Heart left ventricle (tissue), 16 donors: ENCODE measurements around the gene MYO7B. TPM values are rescaled to one million over a fixed set of nuclear protein-coding genes. Genes with fewer than 3 reads are reported as not detected.
"Not testable (repeated sequence)": the region's sequence is repeated elsewhere in the genome, so short reads cannot be mapped to it uniquely, and the experiment has no call there.

Experiments
- ATAC-seq, 4 donors: fragments of 200-7000 bp; cut with Tn5 transposase; one replicate each; pipeline ENCODE4 v1.9.1; 2020 to 2022; ENCODE audit warnings: moderate library complexity in 4 of 4, mild to moderate bottlenecking in 3 of 4, moderate number of reproducible peaks in 1 of 4
- DNase-seq, 5 donors: peaks; one replicate each; pipeline ENCODE4 v3.0.0-alpha.2; 2020
- H3K27ac ChIP-seq, 12 donors: fragments of 200-600 bp; sonication (generic) in 4 of 12; one replicate each; pipeline versions ENCODE4 v1.5.0 to v1.8.0; 2016 to 2022; ENCODE audit warnings: mild to moderate bottlenecking in 2 of 12
- H3K27me3 ChIP-seq, 9 donors: fragments of 200-600 bp; sonication (generic) in 2 of 9; one replicate each; pipeline versions ENCODE4 v1.5.1 to v1.8.0; 2016 to 2022; ENCODE audit warnings: mild to moderate bottlenecking in 3 of 9
- H3K36me3 ChIP-seq, 9 donors: fragments of 200-600 bp; sonication (generic) in 2 of 9; one replicate each; pipeline versions ENCODE4 v1.5.0 to v1.8.0; 2018 to 2022; ENCODE audit warnings: mild to moderate bottlenecking in 2 of 9
- H3K4me1 ChIP-seq, 12 donors: fragments of 200-600 bp; sonication (generic) in 4 of 12; one replicate each; pipeline versions ENCODE4 v1.5.0 to v1.8.0; 2016 to 2022; ENCODE audit warnings: mild to moderate bottlenecking in 3 of 12
- H3K4me3 ChIP-seq, 12 donors: fragments of 200-600 bp; sonication (generic) in 4 of 12; one replicate each; pipeline versions ENCODE4 v1.5.0 to v1.8.0; 2017 to 2022; ENCODE audit warnings: mild to moderate bottlenecking in 9 of 12, moderate library complexity in 4 of 12
- H3K9me3 ChIP-seq, 12 donors: fragments of 200-600 bp; sonication (generic) in 4 of 12; one replicate each; pipeline versions ENCODE4 v1.5.0 to v1.8.0; 2016 to 2022; ENCODE audit warnings: mild to moderate bottlenecking in 1 of 12
- POLR2A ChIP-seq, 2 donors: fragments of 450-650 bp; IDR thresholded peaks; one replicate each; pipeline ENCODE4 v1.6.1; 2017; ENCODE audit warnings: antibody characterized with exemption in 2 of 2, mild to moderate bottlenecking in 2 of 2, moderate library complexity in 2 of 2
- WGBS, 4 donors: extraction: QIAGEN DNeasy Blood & Tissue Kit in 2 of 4; methylation state at CpG; one replicate each; pipeline versions ENCODE4 v1.1.5 to v1.1.7; 2013 to 2018; 5-methylcytosine and 5-hydroxymethylcytosine counted together
- intact Hi-C, 10 donors: fragments of 100-400 bp; cut with DNase I; formaldehyde crosslinking; loops; one replicate each; pipeline versions ENCODE4 v1.11.1 to v1.14.2; 2022
- polyA plus RNA-seq, 2 donors: library from polyadenylated mRNA; stranded (reverse); fragments of 200-250 nt; gene quantifications; one replicate each; pipeline ENCODE4 v1.2.3, GENCODE V29; 2013
- total RNA-seq, 9 donors: library from RNA; depleted of rRNA in 2 of 9; stranded (reverse); fragments of >200 nt in 2 of 9; fragmentation: NEBNext Ultra II Directional in 3 of 9; extraction: Animal tissue kit (Norgen Biotek cat#: 25700) in 3 of 9; gene quantifications; one replicate each; pipeline versions ENCODE4 v1.1.0 to v1.2.4, GENCODE V29; 2016 to 2023
- TF ChIP-seq, protein P1 (sequence below), 12 donors: fragments of 200-600 bp; sonication (generic) in 4 of 12; IDR thresholded peaks; one replicate each; pipeline versions ENCODE4 v1.5.0 to v1.8.0; 2018 to 2022; ENCODE audit warnings: antibody characterized with exemption in 12 of 12, mild to moderate bottlenecking in 5 of 12
- donor health status: ischemic (EF 13 %, LVEDD 7.1; RV severe dilation, severe dysfunction).
- donor health status: healthy with polysubstance abuse.
- donor health status: DM: no; HTN: yes; CAD: no.
- donor health status: DM: no; HTN: no; CAD: no.
- donor health status: ischemic (EF 25% LVEDD 6.9; RV normal size, moderate dysfunction).
- donor health status: ischemic (EF 25% LVEDD 5.7; RV mildly dilated, moderate dysfunction).
- donor health status: healthy.
- donor health status: DM: yes; HTN: yes; CAD: no.
- donor health status: ischemic (EF 35%, LVEDD 5.7; RV mildly dilated, moderate dysfunction).
- donor health status: nonischemic (EF 11% LVEDD 7.7; RV severe dilation, severe dysfunction).
- donor health status: DM: yes; HTN: yes; CAD: no.
- donor health status: PGD.
- donor health status: ischemic (EF 29% LVEDD 5.4; RV normal size, mild dysfunction).
- donor health status: nonischemic (EF 23%, LVEDD 6.1; RV moderate dilation, normal function).

MYO7B gene
- total and polyA plus RNA-seq, 11 donors = 0.20 to 2.1 (median 0.90) TPM

DNA sequence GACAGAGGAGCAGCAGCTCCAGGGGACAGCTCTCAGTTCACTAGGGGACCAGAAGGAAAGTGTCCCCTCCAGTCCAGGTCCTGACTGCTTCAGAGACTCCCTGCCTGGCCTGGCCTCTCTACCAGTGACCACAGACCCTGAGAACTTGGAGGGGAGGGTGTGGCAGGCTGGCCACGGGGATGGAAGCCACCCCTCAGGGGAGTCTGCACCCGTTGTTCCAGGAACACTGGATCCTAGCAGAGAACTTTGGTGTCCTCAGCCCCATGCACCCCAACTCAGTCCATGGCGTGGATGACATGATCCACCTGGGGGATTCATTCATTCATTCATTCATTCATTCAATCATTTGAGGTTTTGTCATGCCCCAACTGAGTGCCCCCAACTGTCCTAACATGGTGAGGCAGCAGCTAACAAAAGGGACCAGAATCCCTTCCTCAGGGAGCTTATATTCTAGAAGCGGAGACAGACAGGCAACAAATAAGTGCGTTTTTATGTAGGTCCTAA, 31.9 kb downstream of the MYO7B start:
- H3K27ac ChIP-seq = no peak overlapping the region
- TF ChIP-seq POLR2A (IDR thresholded peaks at IDR 0.05) = no peak
- TF ChIP-seq, protein P1, sequence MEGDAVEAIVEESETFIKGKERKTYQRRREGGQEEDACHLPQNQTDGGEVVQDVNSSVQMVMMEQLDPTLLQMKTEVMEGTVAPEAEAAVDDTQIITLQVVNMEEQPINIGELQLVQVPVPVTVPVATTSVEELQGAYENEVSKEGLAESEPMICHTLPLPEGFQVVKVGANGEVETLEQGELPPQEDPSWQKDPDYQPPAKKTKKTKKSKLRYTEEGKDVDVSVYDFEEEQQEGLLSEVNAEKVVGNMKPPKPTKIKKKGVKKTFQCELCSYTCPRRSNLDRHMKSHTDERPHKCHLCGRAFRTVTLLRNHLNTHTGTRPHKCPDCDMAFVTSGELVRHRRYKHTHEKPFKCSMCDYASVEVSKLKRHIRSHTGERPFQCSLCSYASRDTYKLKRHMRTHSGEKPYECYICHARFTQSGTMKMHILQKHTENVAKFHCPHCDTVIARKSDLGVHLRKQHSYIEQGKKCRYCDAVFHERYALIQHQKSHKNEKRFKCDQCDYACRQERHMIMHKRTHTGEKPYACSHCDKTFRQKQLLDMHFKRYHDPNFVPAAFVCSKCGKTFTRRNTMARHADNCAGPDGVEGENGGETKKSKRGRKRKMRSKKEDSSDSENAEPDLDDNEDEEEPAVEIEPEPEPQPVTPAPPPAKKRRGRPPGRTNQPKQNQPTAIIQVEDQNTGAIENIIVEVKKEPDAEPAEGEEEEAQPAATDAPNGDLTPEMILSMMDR (IDR thresholded peaks at IDR 0.05) = no peak
- H3K36me3 ChIP-seq = no peaks in the 10 kb centered on the region
- no peaks in the 10 kb centered on the region for H3K27me3 ChIP-seq
- intact Hi-C loops = no loop called here
- H3K4me1 ChIP-seq = peaks cover 3 to 38% (median 22%) of the 10 kb centered on the region in 12 donors
- no peak overlapping the region for H3K4me3 ChIP-seq
- 84 to 95% (median 90%) methylated on average over 5 of the region's 5 CpGs for WGBS, 4 donors
- DNase-seq = peak in 1 of 5 donors; percentile 9
- peaks cover 0 to 5% (median 0%) of the 10 kb centered on the region in 12 donors for H3K9me3 ChIP-seq
- ATAC-seq = no peak

DNA sequence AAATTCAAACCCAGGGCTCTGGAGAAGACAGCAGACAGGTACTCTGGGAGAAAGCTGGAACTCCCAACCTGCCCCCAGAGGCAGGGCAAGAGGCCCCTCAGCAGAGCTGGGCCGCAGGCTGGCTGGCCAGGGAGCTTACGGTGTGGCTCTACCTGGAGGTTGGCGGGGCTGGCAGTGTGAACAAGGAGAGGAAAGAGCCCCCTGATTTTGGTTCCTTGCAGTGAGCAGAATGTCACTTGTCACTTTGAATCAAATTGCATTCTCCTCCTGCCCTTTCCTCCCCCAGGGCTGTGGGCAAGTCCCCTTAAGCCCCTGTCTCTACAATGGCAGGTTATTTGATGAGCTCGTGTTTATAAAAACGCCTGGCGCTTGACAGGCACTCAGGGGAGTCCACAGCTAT, 32.6 kb downstream of the MYO7B start:
- no peak for DNase-seq
- Histone ChIP-seq H3K4me3 (no peak overlapping the region), H3K36me3 (no peaks in the 10 kb centered on the region), H3K27ac (peak overlapping the region in 2 of 12 donors; percentile 13 to 46), H3K9me3 (peaks cover 0 to 5% (median 0%) of the 10 kb centered on the region in 12 donors), H3K4me1 (peaks cover 3 to 38% (median 22%) of the 10 kb centered on the region in 12 donors), H3K27me3 (no peaks in the 10 kb centered on the region)
- intact Hi-C loops = no loop called here
- 90 to 97% (median 92%) methylated on average over 3 to 6 of the region's 6 CpGs for WGBS, 4 donors
- TF ChIP-seq, protein P1 (IDR thresholded peaks at IDR 0.05) = no peak
- TF ChIP-seq POLR2A (IDR thresholded peaks at IDR 0.05) = no peak
- no peak for ATAC-seq

DNA sequence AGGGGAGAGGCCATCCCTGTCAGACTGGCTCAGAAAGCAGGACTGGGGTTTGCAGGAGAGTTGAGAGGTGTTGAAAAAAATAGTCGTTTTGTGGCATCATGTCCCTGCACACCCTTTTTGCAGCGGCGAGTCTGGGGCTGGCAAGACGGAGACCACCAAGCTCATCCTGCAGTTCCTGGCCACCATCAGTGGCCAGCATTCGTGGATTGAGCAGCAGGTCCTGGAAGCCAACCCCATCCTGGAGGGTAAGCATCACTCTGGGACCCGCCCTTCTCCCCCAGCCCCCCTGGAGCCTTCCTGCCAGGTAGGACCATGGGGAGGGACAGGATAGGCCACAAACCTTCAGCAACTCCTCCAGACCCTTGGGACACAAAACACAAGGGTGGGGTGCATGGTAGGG, 34.2 kb downstream of the MYO7B start:
- 70 to 85% (median 75%) methylated on average over 6 of the region's 6 CpGs for WGBS, 4 donors
- H3K27me3 ChIP-seq = no peaks in the 10 kb centered on the region
- peak in 1 of 5 donors; percentile 9 for DNase-seq
- H3K36me3 ChIP-seq = no peaks in the 10 kb centered on the region
- no peak for TF ChIP-seq POLR2A (IDR thresholded peaks at IDR 0.05)
- TF ChIP-seq, protein P1 (IDR thresholded peaks at IDR 0.05) = no peak
- intact Hi-C loops = loop anchor here in 1 of 10 donors (5.0 kb wide), 1 partner anchor 42 kb away; the partner anchor contains the start of gene IWS1
- peaks cover 3 to 38% (median 19%) of the 10 kb centered on the region in 12 donors for H3K4me1 ChIP-seq
- peak overlapping the region in 2 of 12 donors; percentile 36 to 37 for H3K27ac ChIP-seq
- ATAC-seq = no peak
- no peaks in the 10 kb centered on the region for H3K9me3 ChIP-seq
- no peak overlapping the region for H3K4me3 ChIP-seq

DNA sequence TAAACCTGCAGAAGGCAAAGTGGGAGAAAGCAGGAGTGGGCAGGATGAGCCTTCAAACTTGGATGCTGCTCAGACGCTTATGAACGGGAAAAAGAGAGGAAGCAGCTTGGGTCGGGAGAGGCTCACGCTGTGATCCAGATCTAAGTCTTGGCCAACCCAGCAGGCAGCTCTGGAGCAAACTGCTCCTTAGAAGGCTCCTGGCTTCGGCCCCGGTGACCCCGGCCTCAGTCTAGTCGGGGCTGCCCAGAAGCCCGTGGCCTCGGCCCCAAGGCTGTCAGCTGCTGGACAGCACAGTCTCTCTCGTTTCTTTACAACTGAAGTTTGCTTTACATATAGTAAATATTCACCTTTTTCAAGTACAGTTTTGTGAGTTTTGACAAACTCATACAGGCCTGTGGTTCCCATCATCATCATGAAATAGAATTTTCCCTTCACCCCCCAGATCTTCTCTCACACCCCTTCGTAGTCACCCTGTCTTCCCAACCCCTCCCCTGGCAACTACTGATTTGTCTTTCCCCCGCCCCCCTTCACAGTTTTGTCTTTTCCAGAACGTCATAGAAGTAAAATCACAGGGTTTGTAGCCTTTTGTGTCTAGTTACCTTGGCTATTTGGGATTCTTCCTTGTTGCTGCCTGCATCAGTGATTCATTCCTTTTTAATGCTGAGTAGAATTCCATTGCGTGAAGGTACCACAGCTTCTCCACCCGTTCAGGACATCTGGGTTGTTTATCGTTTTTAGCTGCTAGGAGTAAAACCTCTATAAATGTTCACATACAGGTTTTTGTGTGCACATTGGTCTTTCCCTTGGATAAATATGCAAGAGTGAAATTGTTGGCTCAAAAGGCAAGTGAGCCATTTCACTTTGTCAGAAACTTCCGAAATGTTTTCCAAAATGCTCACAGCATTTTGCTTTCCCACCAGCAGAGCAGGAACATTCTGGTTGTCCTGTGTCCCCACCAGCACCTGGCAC, 35.1 kb downstream of the MYO7B start:
- peak in 3 of 4 donors; percentile 23 to 48 (median 34) for ATAC-seq

DNA sequence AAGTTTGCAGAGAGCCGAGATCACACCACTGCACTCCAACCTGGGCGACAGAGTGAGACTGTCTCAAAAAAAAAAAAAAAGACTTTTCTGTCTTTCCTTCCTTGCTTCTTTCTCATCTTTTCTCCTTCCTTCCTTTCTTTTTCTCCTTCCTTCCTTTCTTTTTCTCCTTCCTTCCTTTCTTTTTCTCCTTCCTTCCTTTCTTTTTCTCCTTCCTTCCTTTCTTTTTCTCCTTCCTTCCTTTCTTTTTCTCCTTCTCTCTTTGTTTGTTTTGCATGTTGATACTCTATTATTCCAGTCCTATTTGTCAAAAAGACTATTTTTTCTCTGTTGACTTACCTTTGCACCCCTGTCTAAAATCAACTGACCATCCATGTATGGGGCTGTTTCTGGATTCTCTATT, 36.9 kb downstream of the MYO7B start:
- ATAC-seq, H3K27ac ChIP-seq, H3K27me3 ChIP-seq, H3K9me3 ChIP-seq, H3K4me3 ChIP-seq, H3K36me3 ChIP-seq, DNase-seq: not testable (repeated sequence)
- peaks cover 3 to 46% (median 29%) of the 10 kb centered on the region in 12 donors for H3K4me1 ChIP-seq
- 96 to 100% (median 98%) methylated on average over 2 of the region's 2 CpGs for WGBS, 4 donors
- intact Hi-C loops = loop anchor here in 1 of 10 donors (5.0 kb wide), 1 partner anchor 45 kb away; the partner anchor contains the start of gene IWS1

More for the DNA sequence above, 35.1 kb downstream of the MYO7B start:
- TF ChIP-seq POLR2A (IDR thresholded peaks at IDR 0.05) = no peak
- TF ChIP-seq, protein P1 (IDR thresholded peaks at IDR 0.05) = no peak
- Histone ChIP-seq H3K9me3 (no peaks in the 10 kb centered on the region), H3K36me3 (no peaks in the 10 kb centered on the region), H3K27me3 (no peaks in the 10 kb centered on the region), H3K4me1 (peaks cover 3 to 38% (median 19%) of the 10 kb centered on the region in 12 donors), H3K27ac (peak overlapping the region in 1 of 12 donors; percentile 34), H3K4me3 (no peak overlapping the region)
- peak in 2 of 5 donors; percentile 39 to 56 for DNase-seq
- 53 to 65% (median 57%) methylated on average over 18 of the region's 18 CpGs for WGBS, 4 donors
- intact Hi-C loops = loop anchor here in 1 of 10 donors (5.0 kb wide), 1 partner anchor 43 kb away; the partner anchor contains the start of gene IWS1
